Mucosa of descending colon (tissue), 3 donors: ENCODE results near the gene KLRK1. TPM values are rescaled to one million over a fixed set of nuclear protein-coding genes. Genes with fewer than 3 reads are reported as not detected.
A peak's percentile ranks its signal among the peaks of the same experiment; 100 is the strongest.
"Not testable (repeated sequence)": the region's sequence is repeated elsewhere in the genome, so short reads cannot be mapped to it uniquely, and the experiment has no call there.

Source experiments
- ATAC-seq: fragments of 200-7000 bp; cut with Tn5 transposase; one replicate; pipeline ENCODE4 v1.9.1; 2020; ENCODE audit warnings: mild to moderate bottlenecking, moderate library complexity
- DNase-seq, 3 donors: peaks; one replicate each; pipeline ENCODE4 v3.0.0-alpha.2; 2020
- H3K36me3 ChIP-seq: fragments of 200-600 bp; one replicate; pipeline ENCODE4 v1.8.0; 2021; ENCODE audit warnings: low read depth, mild to moderate bottlenecking
- H3K4me1 ChIP-seq: fragments of 200-600 bp; one replicate; pipeline ENCODE4 v1.8.0; 2021; ENCODE audit warnings: low read depth, mild to moderate bottlenecking
- H3K4me3 ChIP-seq: fragments of 200-600 bp; one replicate; pipeline ENCODE4 v1.8.0; 2021; ENCODE audit warnings: mild to moderate bottlenecking
- H3K9me3 ChIP-seq: fragments of 200-600 bp; one replicate; pipeline ENCODE4 v1.8.0; 2021; ENCODE audit warnings: mild to moderate bottlenecking
- CTCF ChIP-seq: fragments of 200-600 bp; IDR thresholded peaks from one replicate; pipeline ENCODE4 v1.8.0; 2022; ENCODE audit warnings: antibody characterized with exemption, mild to moderate bottlenecking
- intact Hi-C, 2 donors: fragments of 100-400 bp; cut with DNase I in 1 of 2; cut with micrococcal nuclease in 1 of 2; formaldehyde crosslinking; loops; one replicate each; pipeline versions ENCODE4 v1.11.0 to v1.11.1; 2022; cut with DNase I, micrococcal nuclease
- long read RNA-seq, 2 donors: library from polyadenylated mRNA; unstranded; transcript quantifications; one replicate each; pipeline ENCODE4 v2.0.0, GENCODE V29; 2019 to 2021
- total RNA-seq, 3 donors: library from RNA; stranded (reverse); fragmentation: NEBNext Ultra II Directional in 2 of 3; extraction: Animal tissue kit (Norgen Biotek cat#: 25700) in 2 of 3; gene quantifications; one replicate each; pipeline versions ENCODE4 v1.2.1 to v1.2.4, GENCODE V29; 2021 to 2023
- donor health status: DM: no; HTN: no; CAD: no; lungs with moderate emphysema.
- donor health status: DM: no; HTN: no; CAD: no.
- donor health status: DM: no; HTN: yes; CAD: no.

The KLRK1 gene
- total RNA-seq = 1 to 10 TPM; 3.9 to 4.5 (median 4.4) TPM
- long read RNA-seq, donor 1, partial matches to known transcripts = 0 of 1 reads
- long read RNA-seq, donor 1, other reads (novel, unspliced or antisense) = 1 of 1 reads
- long read RNA-seq, donor 2, partial matches to known transcripts = 0 of 1 reads
- long read RNA-seq, donor 2, other reads (novel, unspliced or antisense) = 0 of 1 reads

- no peak for TF ChIP-seq CTCF
- Histone ChIP-seq H3K4me3 (no peak within 1 kb of the TSS), H3K9me3 (no peaks in the 10 kb centered on the region), H3K4me1 (peaks cover 2% of the 10 kb centered on the region), H3K36me3 (no peaks in the 10 kb centered on the region)
- no peak for DNase-seq
- ATAC-seq = no peak
- intact Hi-C loops = no loop called here
Observed at GRCh38 chr12:10389904-10390303, at the start of gene KLRK1. Gene KLRK1 (minus strand): TSS chr12:10390041. CDS start chr12:10388810, 1,231 bp downstream.

- DNase-seq, H3K36me3 ChIP-seq, H3K9me3 ChIP-seq, H3K4me1 ChIP-seq, H3K4me3 ChIP-seq, intact Hi-C loops, ATAC-seq: not testable (repeated sequence)
Observed at GRCh38 chr12:10437601-10438000, 47.8 kb upstream of the KLRK1 start.

- H3K9me3 ChIP-seq, H3K4me1 ChIP-seq, H3K4me3 ChIP-seq, H3K36me3 ChIP-seq, intact Hi-C loops: not testable (repeated sequence)
- peak in 1 of 3 donors; percentile 23 for DNase-seq
- ATAC-seq = peak; percentile 91
Observed at GRCh38 chr12:10435816-10436215, 46.0 kb upstream of the KLRK1 start, which contains the start of gene KLRC2. Gene KLRC2 (minus strand): TSS chr12:10436010. CDS start chr12:10435986, 24 bp downstream.

GRCh38 chr12:10430623-10431022 is 40.8 kb upstream of the KLRK1 start:
- H3K9me3 ChIP-seq, ATAC-seq, intact Hi-C loops, DNase-seq, H3K4me3 ChIP-seq, H3K36me3 ChIP-seq, H3K4me1 ChIP-seq: not testable (repeated sequence)

- DNase-seq, H3K36me3 ChIP-seq, ATAC-seq, H3K4me3 ChIP-seq, H3K4me1 ChIP-seq, intact Hi-C loops, H3K9me3 ChIP-seq: not testable (repeated sequence)
Observed at GRCh38 chr12:10425938-10426337, 36.1 kb upstream of the KLRK1 start.

GRCh38 chr12:10424260-10424899 is 34.5 kb upstream of the KLRK1 start:
- H3K36me3 ChIP-seq, DNase-seq, H3K9me3 ChIP-seq, H3K4me3 ChIP-seq, H3K4me1 ChIP-seq, intact Hi-C loops: not testable (repeated sequence)
- ATAC-seq = peak; percentile 67

- H3K9me3 ChIP-seq, DNase-seq, intact Hi-C loops, H3K4me1 ChIP-seq, H3K4me3 ChIP-seq, H3K36me3 ChIP-seq: not testable (repeated sequence)
- ATAC-seq = peak; percentile 23
Observed at GRCh38 chr12:10422159-10422558, 32.3 kb upstream of the KLRK1 start.

- H3K36me3 ChIP-seq, H3K4me1 ChIP-seq, intact Hi-C loops, H3K4me3 ChIP-seq, DNase-seq, H3K9me3 ChIP-seq: not testable (repeated sequence)
- peak; percentile 83 for ATAC-seq
Observed at GRCh38 chr12:10420334-10420733, 30.5 kb upstream of the KLRK1 start, which contains the start of gene KLRC3. Gene KLRC3 (minus strand): TSS chr12:10420595. CDS start chr12:10420550, 45 bp downstream.

- Histone ChIP-seq H3K36me3 (no peaks in the 10 kb centered on the region), H3K4me1 (no peaks in the 10 kb centered on the region), H3K4me3 (no peak within 1 kb of the TSS), H3K9me3 (no peaks in the 10 kb centered on the region)
- intact Hi-C loops = no loop called here
- no peak for TF ChIP-seq CTCF
- ATAC-seq = peak; percentile 69
- DNase-seq = no peak
Observed at GRCh38 chr12:10409392-10409791, 19.6 kb upstream of the KLRK1 start, which contains the start of gene KLRC4. Gene KLRC4 (minus strand): TSS chr12:10409757. CDS start chr12:10409575, 182 bp downstream.
